ENCODE measurements around the gene DAZAP1.

The DAZAP1 gene

DNA sequence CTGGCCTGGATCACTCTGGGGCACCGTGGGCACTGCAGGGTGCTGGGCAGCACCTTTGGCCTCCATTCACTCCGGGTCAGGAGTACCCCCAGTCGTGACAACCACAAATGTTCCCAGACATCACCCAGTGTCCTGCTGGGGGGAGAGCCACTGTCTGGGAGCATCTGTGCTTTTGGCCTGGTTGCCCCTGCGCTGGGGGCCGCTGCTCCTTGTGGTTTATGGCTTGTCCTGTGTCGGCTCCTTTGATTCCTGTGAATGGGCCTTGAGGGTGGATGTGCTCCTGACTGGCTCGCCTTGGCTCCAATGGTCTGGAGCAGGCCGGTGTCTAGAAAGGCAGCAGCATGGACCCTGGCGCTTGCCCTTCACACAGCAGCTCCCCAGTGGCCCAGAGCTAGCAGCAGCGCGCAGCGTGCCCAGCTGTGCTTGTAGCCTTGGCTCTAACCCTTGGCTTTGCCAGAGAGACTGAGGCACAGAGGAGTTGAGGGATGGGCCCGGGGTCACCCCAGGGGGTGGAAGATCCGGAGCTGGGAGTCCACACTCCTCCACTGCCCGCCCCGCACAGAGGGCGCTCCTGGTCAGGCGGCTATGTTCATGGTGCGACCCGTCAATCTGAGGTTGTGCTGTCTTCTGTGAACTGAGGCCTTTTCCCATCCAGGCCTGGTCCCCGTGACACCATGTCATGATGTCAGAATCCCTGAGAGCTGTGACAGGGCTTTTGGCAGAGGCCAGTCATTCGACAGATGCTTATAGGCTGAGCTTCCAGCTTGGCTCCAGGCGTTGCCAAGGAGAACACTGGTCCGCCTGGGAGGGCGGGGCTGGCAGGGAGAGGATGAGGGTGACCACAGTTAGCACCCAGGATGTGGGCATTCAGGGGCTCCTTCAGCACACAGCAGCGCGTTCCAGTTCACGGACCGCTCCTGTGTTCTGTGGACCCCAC lies 4.1 kb downstream of the DAZAP1 start:
- no peaks in the 10 kb centered on the region for H3K27me3 ChIP-seq
- TF ChIP-seq, protein P1, sequence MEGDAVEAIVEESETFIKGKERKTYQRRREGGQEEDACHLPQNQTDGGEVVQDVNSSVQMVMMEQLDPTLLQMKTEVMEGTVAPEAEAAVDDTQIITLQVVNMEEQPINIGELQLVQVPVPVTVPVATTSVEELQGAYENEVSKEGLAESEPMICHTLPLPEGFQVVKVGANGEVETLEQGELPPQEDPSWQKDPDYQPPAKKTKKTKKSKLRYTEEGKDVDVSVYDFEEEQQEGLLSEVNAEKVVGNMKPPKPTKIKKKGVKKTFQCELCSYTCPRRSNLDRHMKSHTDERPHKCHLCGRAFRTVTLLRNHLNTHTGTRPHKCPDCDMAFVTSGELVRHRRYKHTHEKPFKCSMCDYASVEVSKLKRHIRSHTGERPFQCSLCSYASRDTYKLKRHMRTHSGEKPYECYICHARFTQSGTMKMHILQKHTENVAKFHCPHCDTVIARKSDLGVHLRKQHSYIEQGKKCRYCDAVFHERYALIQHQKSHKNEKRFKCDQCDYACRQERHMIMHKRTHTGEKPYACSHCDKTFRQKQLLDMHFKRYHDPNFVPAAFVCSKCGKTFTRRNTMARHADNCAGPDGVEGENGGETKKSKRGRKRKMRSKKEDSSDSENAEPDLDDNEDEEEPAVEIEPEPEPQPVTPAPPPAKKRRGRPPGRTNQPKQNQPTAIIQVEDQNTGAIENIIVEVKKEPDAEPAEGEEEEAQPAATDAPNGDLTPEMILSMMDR (IDR thresholded peaks at IDR 0.05; ENCODE audit: low read depth, low read length), result no peak
- peaks cover 74% of the 10 kb centered on the region for H3K36me3 ChIP-seq
- no peak overlapping the region; the same call in 1 of the 2 replicates for H3K4me3 ChIP-seq (ENCODE audit: low read depth, low read length)
- H3K4me1 ChIP-seq, result peaks cover 27% of the 10 kb centered on the region
- no peaks in the 10 kb centered on the region for H3K9me3 ChIP-seq
- DNase-seq, result peak; percentile 61

DNA sequence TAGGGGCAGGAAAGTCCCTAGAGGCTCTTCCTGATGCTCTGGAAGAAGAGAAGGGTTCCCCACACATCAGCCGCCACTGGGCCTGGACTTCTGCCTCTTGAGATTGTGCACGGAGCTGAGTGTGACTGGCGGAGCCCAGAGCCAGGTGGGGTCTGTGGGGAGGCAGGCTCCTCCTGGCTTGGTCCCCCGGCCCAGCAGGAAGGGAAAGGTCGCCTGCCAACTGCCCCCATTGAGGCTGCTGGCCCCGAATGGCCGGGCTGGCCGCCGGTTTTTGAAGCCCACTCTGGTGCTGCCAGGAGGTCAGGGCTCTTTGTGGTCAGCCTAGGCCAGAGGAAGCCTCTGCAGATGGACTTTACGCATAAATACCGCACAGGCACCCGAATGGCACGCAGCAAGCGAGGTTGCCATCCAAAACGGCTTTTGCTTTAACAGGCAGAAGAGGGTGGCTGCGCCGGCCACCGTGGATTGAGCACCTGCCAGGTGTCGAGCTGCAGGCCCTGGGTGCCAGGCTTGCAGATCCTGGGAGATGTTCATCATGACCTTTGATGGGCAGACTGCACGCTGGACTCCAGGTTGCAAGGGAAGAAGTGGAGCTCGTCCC lies 5.0 kb downstream of the DAZAP1 start:
- H3K36me3 ChIP-seq, result peaks cover 81% of the 10 kb centered on the region
- H3K4me3 ChIP-seq (ENCODE audit: low read depth, low read length), result no peak overlapping the region
- peaks cover 27% of the 10 kb centered on the region for H3K4me1 ChIP-seq
- DNase-seq, result no peak
- H3K9me3 ChIP-seq, result no peaks in the 10 kb centered on the region
- H3K27me3 ChIP-seq, result no peaks in the 10 kb centered on the region
- TF ChIP-seq, protein P1 (IDR thresholded peaks at IDR 0.05; ENCODE audit: low read depth, low read length), result no peak

DNA sequence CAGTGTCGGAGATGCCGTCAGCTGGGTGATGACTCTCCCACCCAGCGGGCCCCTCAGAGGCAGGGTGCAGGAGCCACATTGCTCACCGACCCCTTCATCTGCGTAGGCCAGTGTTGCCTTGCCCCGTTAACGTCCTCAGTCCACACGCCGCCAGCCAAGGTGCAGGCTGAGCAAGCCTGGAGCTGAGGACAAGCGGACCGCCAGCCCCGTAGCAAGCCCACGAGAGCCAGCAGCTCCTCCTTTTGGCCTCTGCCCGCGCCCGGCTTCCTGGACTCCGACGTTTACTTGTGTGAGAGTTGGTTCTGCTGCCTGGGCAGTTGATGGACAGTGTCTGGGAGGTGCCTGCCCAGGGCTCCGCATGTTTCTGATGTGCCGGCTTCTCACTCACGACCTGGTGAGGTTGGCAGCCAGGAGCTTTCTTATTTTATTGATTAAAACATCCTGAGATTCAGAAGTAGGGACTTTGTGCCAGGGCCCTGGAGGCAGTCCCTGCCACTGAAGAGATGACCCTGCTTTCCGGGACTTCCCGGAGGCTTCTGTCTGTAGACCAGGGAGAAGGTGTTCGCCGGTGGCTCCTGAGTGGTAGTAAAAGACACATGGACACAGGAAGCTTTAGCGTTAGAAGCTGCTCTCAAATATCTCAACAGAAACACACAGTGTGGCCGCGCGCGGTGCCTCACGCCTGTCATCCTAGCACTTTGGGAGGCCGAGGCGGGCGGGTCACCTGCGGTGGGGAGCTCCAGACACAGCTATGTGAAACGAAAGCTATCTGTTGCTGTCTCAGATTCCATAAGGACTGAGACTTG lies 5.8 kb downstream of the DAZAP1 start:
- peaks cover 27% of the 10 kb centered on the region for H3K4me1 ChIP-seq
- H3K27me3 ChIP-seq, result no peaks in the 10 kb centered on the region
- DNase-seq, result no peak
- TF ChIP-seq, protein P1 (IDR thresholded peaks at IDR 0.05; ENCODE audit: low read depth, low read length), result no peak
- H3K36me3 ChIP-seq, result peaks cover 85% of the 10 kb centered on the region
- no peak overlapping the region for H3K4me3 ChIP-seq (ENCODE audit: low read depth, low read length)
- no peaks in the 10 kb centered on the region for H3K9me3 ChIP-seq

DNA sequence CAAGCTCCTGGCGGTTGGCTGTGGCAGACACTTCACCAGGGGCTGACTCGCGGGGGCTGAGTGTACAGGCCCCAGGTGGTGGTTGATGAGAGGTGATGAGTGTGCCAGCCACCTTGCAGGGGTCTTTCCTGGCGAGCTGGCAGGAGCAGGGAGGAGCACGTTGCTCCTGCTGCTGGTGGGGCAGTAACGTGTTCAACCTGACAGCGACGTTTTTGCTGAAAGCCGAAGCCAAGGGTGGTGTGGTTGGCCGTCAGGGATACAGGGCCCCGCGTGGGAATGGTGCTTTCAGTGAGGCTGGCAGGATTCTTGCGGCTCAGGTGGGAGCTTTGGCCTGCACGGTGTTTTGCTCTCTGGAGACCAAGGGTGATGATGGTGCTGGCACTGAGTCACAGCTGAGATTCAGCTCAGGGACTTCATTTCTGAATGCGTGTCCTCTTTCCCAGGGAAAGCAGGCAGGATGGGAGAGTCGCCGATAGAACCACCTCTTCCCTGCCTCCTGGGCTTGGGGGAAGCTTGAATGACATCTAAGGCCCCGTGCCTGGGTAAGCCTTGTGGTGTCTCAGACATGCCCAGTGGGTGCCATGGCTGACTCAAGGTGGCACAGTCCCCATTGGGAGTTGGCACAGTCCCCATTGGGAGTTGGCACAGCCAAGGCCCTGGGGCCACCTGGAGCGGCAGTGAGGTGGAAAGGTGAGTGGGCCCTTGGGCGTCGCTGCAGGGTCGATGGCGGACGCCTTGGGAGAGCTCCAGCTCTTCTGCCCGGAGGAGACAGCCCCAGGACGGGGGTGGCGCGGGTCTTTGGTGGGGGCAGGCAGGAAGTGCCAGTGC lies 8.8 kb downstream of the DAZAP1 start:
- Histone ChIP-seq H3K36me3 (peaks cover 82% of the 10 kb centered on the region), H3K9me3 (no peaks in the 10 kb centered on the region), H3K27me3 (no peaks in the 10 kb centered on the region), H3K4me1 (peaks cover 12% of the 10 kb centered on the region), H3K4me3 (ENCODE audit: low read depth, low read length) (no peak overlapping the region)
- no peak for DNase-seq
- TF ChIP-seq, protein P1 (IDR thresholded peaks at IDR 0.05; ENCODE audit: low read depth, low read length), result no peak

DNA sequence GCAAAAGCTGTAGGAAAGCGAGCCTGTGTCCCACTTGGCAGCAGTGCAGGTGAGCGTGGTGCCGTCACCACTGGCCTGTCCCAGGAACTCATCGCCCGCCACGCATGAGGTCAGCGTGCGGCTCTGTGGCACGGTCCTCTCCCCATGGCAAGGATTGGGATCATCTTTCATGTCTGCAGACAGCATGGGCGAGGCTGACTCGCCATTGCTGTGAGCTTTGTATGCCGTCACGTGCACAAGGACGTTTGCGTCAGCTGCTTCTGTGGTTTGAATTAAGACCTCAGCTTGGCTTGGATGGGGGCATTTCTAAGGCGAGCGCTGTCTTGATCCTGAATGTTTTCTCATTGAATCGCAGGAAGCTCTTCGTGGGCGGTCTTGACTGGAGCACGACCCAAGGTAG lies 9.8 kb downstream of the DAZAP1 start:
- DNase-seq, result no peak
- Histone ChIP-seq H3K9me3 (no peaks in the 10 kb centered on the region), H3K36me3 (peaks cover 82% of the 10 kb centered on the region), H3K4me1 (peaks cover 6% of the 10 kb centered on the region; the same call in 1 of the 2 replicates), H3K4me3 (ENCODE audit: low read depth, low read length) (no peak overlapping the region), H3K27me3 (no peaks in the 10 kb centered on the region)
- TF ChIP-seq, protein P1 (IDR thresholded peaks at IDR 0.05; ENCODE audit: low read depth, low read length), result no peak

All from BE2C (cell line).